Natural killer cell (primary cell): Measurements from ENCODE around the gene P2RX7. TPM values are rescaled to one million over a fixed set of nuclear protein-coding genes. Genes with fewer than 3 reads are reported as not detected.

ENCODE experiments used
- ATAC-seq, 3 donors: fragments of 150-1000 bp in 2 of 3; fragments of 200-7000 bp in 1 of 3; cut with Tn5 transposase; 1 replicate in 1 of 3; 2 replicates in 2 of 3; pipeline ENCODE4 v1.10.0; 2021; ENCODE audit warnings: mild to moderate bottlenecking in 2 of 3, moderate library complexity in 2 of 3
- DNase-seq, 2 donors: peaks; one replicate each; pipeline versions ENCODE4 v3.0.0 to v3.0.0-alpha.2; 2013 to 2021; ENCODE audit warnings: mixed read lengths in 1 of 2
- H3K27ac ChIP-seq: one replicate; pipeline ENCODE4 v1.5.1; 2013; ENCODE audit warnings: mild to moderate bottlenecking, low read length
- H3K27me3 ChIP-seq: one replicate; pipeline ENCODE4 v1.6.1; 2013; ENCODE audit warnings: low read length; ENCODE audit not compliant: control insufficient read depth, insufficient read depth
- H3K36me3 ChIP-seq: one replicate; pipeline ENCODE4 v1.6.1; 2013; ENCODE audit warnings: low read length; ENCODE audit not compliant: control insufficient read depth, insufficient read depth
- H3K4me1 ChIP-seq: one replicate; pipeline ENCODE4 v1.6.1; 2013; ENCODE audit warnings: low read length; ENCODE audit not compliant: control insufficient read depth, insufficient read depth
- H3K4me3 ChIP-seq: one replicate; pipeline ENCODE4 v1.5.1; 2013; ENCODE audit warnings: low read length
- H3K9me3 ChIP-seq: one replicate; pipeline ENCODE4 v1.6.1; 2013; ENCODE audit warnings: low read length; ENCODE audit not compliant: control insufficient read depth, insufficient read depth
- H3K27ac Mint-ChIP-seq, 2 donors: one replicate each; pipeline ENCODE4 v1.8.0; 2022; ENCODE audit warnings: mild to moderate bottlenecking in 2 of 2, mixed read lengths in 2 of 2, moderate library complexity in 1 of 2
- H3K27me3 Mint-ChIP-seq, 2 donors: one replicate each; pipeline ENCODE4 v1.8.0; 2022; ENCODE audit warnings: low read depth in 2 of 2, mixed read lengths in 2 of 2
- H3K36me3 Mint-ChIP-seq: one replicate; pipeline ENCODE4 v1.8.0; 2022; ENCODE audit warnings: mixed read lengths
- H3K4me1 Mint-ChIP-seq, 2 donors: one replicate each; pipeline ENCODE4 v1.8.0; 2022; ENCODE audit warnings: mixed read lengths in 2 of 2
- H3K4me3 Mint-ChIP-seq: one replicate; pipeline ENCODE4 v1.8.0; 2022; ENCODE audit warnings: mild to moderate bottlenecking, moderate library complexity, mixed read lengths
- H3K9me3 Mint-ChIP-seq, 2 donors: one replicate each; pipeline ENCODE4 v1.8.0; 2022; ENCODE audit warnings: mixed read lengths in 2 of 2
- WGBS: methylation state at CpG from one replicate; pipeline ENCODE4 v1.1.7; 2013; ENCODE audit warnings: missing lambda C conversion rate; ENCODE audit not compliant: insufficient coverage; 5-methylcytosine and 5-hydroxymethylcytosine counted together
- intact Hi-C: fragments of 100-400 bp; cut with micrococcal nuclease; formaldehyde crosslinking; loops from one replicate; pipeline ENCODE4 v1.14.2; 2022
- total RNA-seq, 4 donors: library from RNA; stranded (reverse); fragments of 120-200 nt in 1 of 4; gene quantifications; one replicate each; pipeline versions ENCODE4 v1.2.3 to v1.2.4, GENCODE V29; 2013 to 2022
- TF ChIP-seq, protein P1 (sequence below): fragments of 200-600 bp; IDR thresholded peaks from one replicate; pipeline ENCODE4 v1.8.0; 2022; ENCODE audit warnings: antibody characterized with exemption

Gene P2RX7
- total RNA-seq, 3 donors from 2014 or later (not counting 1 experiment from before 2014, with no cell fraction given) = 14.1 to 22.9 (median 16.7) TPM

DNA sequence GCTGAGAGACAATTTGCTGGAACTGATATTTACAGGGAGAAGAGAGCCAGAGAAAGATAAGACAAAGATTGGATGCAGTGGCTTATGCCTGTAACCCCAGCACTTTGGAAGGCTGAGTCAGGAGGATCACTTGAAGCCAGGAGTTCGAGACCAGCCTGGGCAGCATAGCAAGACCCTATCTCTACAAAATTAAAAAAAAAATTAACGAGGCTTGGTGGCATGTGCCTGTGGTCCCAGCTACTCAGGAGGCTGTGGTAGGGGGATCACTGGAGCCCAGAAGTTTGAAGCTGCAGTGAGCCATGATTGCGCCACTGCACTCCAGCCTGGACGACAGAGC lies 2.9 kb upstream of the P2RX7 start:
- TF ChIP-seq, protein P1, sequence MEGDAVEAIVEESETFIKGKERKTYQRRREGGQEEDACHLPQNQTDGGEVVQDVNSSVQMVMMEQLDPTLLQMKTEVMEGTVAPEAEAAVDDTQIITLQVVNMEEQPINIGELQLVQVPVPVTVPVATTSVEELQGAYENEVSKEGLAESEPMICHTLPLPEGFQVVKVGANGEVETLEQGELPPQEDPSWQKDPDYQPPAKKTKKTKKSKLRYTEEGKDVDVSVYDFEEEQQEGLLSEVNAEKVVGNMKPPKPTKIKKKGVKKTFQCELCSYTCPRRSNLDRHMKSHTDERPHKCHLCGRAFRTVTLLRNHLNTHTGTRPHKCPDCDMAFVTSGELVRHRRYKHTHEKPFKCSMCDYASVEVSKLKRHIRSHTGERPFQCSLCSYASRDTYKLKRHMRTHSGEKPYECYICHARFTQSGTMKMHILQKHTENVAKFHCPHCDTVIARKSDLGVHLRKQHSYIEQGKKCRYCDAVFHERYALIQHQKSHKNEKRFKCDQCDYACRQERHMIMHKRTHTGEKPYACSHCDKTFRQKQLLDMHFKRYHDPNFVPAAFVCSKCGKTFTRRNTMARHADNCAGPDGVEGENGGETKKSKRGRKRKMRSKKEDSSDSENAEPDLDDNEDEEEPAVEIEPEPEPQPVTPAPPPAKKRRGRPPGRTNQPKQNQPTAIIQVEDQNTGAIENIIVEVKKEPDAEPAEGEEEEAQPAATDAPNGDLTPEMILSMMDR = no peak
- Histone ChIP-seq H3K4me1 (peaks cover 52% of the 10 kb centered on the region), H3K27ac (peak overlapping the region; percentile 91), H3K27me3 (no peaks in the 10 kb centered on the region), H3K4me3 (peak overlapping the region; percentile 19), H3K36me3 (no peaks in the 10 kb centered on the region), H3K9me3 (no peaks in the 10 kb centered on the region)
- H3K4me1 Mint-ChIP-seq = peaks cover 72 to 73% of the 10 kb centered on the region in 2 donors
- no peaks in the 10 kb centered on the region for H3K36me3 Mint-ChIP-seq
- peaks cover 0 to 2% of the 10 kb centered on the region in 2 donors for H3K9me3 Mint-ChIP-seq
- ATAC-seq (no peak), DNase-seq (no peak)
- peak overlapping the region; percentile 97 to 98 for H3K27ac Mint-ChIP-seq
- intact Hi-C loops = loop anchor here (1.0 to 5.0 kb wide), 2 partner anchors 93 to 111 kb away; no protein-coding TSS in a partner anchor
- no peaks in the 10 kb centered on the region for H3K27me3 Mint-ChIP-seq
- H3K4me3 Mint-ChIP-seq = peak overlapping the region; percentile 92
- 68% methylated on average over 2 of the region's 4 CpGs for WGBS

DNA sequence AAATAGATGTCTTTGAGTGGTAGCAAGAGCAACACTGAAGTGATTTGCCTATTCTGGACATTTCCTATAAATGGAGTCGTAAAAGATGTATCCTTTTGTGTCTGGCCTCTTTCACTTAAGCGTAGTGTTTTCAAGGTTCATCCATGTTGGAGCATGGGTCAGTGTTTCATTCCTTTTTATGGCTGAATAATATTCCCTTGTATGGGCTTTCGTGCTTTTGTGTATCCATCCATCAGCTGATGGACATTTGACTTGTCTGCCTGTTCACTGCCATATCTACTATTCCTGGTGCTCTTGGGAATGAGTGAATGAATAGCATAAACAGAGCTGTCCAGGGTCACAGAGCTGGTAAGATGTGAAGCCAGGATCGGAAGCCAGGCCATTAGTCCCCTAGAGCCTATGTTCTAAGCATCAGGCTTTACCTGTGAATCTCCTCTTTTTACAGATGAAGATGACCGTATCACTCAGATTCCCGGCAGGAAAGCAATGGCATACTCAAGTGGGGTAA lies 1.8 kb upstream of the P2RX7 start:
- no peak for DNase-seq
- H3K4me1 Mint-ChIP-seq = peaks cover 68 to 73% of the 10 kb centered on the region in 2 donors
- no peaks in the 10 kb centered on the region for H3K27me3 ChIP-seq
- H3K4me1 ChIP-seq = peaks cover 52% of the 10 kb centered on the region
- H3K27ac ChIP-seq = no peak overlapping the region
- no peaks in the 10 kb centered on the region for H3K9me3 ChIP-seq
- H3K4me3 Mint-ChIP-seq = peak overlapping the region; percentile 37
- H3K4me3 ChIP-seq = no peak overlapping the region
- ATAC-seq = no peak
- no peaks in the 10 kb centered on the region for H3K36me3 Mint-ChIP-seq
- H3K27me3 Mint-ChIP-seq = no peaks in the 10 kb centered on the region
- intact Hi-C loops = loop anchor here (5.0 kb wide), 1 partner anchor 91 kb away; no protein-coding TSS in a partner anchor
- no peaks in the 10 kb centered on the region for H3K36me3 ChIP-seq
- peak overlapping the region; percentile 97 to 98 for H3K27ac Mint-ChIP-seq
- WGBS = 81% methylated on average over 6 of the region's 6 CpGs
- peaks cover 0 to 2% of the 10 kb centered on the region in 2 donors for H3K9me3 Mint-ChIP-seq
- TF ChIP-seq, protein P1 = no peak

DNA sequence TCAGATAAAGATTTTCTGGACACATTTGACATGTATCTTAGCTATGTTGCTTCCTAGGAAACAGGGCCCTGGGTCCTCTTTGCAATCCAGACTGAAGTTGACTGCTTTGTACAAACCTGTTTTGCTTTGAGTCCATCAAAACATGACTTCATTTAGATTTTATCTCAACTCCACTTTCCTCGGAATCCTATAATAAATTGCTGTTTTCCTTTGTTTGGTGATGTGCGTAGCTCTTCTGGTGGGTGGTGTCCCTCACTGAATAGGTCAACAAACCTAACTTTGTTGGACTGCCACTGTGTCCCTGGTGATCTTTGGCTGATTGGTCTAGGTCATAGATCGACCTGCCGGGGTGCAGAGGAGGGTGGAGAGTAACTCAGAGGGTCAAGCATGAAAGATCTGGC lies 735 bp upstream of the P2RX7 start:
- Histone ChIP-seq H3K36me3 (no peaks in the 10 kb centered on the region), H3K4me3 (no peak overlapping the region), H3K4me1 (peaks cover 52% of the 10 kb centered on the region), H3K9me3 (no peaks in the 10 kb centered on the region), H3K27ac (no peak overlapping the region), H3K27me3 (no peaks in the 10 kb centered on the region)
- 100% methylated on average over 2 of the region's 4 CpGs for WGBS
- peaks cover 0 to 2% of the 10 kb centered on the region in 2 donors for H3K9me3 Mint-ChIP-seq
- TF ChIP-seq, protein P1 = no peak
- peak overlapping the region; percentile 97 to 98 for H3K27ac Mint-ChIP-seq
- peaks cover 62 to 73% of the 10 kb centered on the region in 2 donors for H3K4me1 Mint-ChIP-seq
- H3K4me3 Mint-ChIP-seq = no peak overlapping the region
- intact Hi-C loops = loop anchor here (5.0 kb wide), 1 partner anchor 90 kb away; no protein-coding TSS in a partner anchor
- no peak for DNase-seq
- H3K27me3 Mint-ChIP-seq = no peaks in the 10 kb centered on the region
- no peak for ATAC-seq
- no peaks in the 10 kb centered on the region for H3K36me3 Mint-ChIP-seq

DNA sequence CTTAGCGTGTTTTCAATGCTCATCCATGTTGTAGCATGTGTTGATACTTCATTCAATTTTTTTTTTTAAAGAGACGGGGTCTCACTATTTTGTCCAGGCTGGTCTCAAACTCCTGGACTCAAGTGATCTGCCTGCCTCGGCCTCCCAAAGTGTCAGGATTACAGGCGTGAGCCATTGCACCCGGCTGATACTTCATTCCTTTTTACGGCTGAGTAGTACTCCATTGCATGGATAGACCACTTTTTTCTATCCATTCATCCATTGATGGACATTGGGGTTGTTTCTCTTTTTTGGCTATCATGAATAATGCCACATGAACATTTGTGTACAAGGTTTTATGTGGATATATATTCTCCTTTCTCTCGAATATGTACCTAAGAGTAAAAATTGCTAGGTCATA lies 1.2 kb downstream of the P2RX7 start:
- Histone ChIP-seq H3K36me3 (no peaks in the 10 kb centered on the region), H3K27ac (no peak overlapping the region), H3K4me1 (peaks cover 41% of the 10 kb centered on the region), H3K27me3 (no peaks in the 10 kb centered on the region), H3K4me3 (no peak overlapping the region), H3K9me3 (no peaks in the 10 kb centered on the region)
- Mint-ChIP-seq H3K36me3 (no peaks in the 10 kb centered on the region), H3K4me1 (peaks cover 53 to 57% of the 10 kb centered on the region in 2 donors), H3K27ac (peak overlapping the region; percentile 97 to 98), H3K27me3 (no peaks in the 10 kb centered on the region), H3K9me3 (peaks cover 0 to 2% of the 10 kb centered on the region in 2 donors), H3K4me3 (peak overlapping the region; percentile 91)
- DNase-seq (no peak), ATAC-seq (no peak)
- intact Hi-C loops = loop anchor here (5.0 kb wide), 1 partner anchor 88 kb away; no protein-coding TSS in a partner anchor
- 96% methylated on average over 6 of the region's 7 CpGs for WGBS
- TF ChIP-seq, protein P1 = no peak
